ENCODE data around the gene BCAR3. TPM values are rescaled to one million over a fixed set of nuclear protein-coding genes. Genes with fewer than 3 reads are reported as not detected.

BCAR3 gene
- total and polyA plus RNA-seq, 2 of the 4 experiments (the other 2 are of a cell fraction) = 41.4 to 46.4 TPM

GRCh38 chr1:93595266-93595665 is 86.4 kb downstream of the BCAR3 start:
- dilution Hi-C loops (cut with HindIII; ENCODE audit: low sequenced_read_pairs, unreplicated experiment) (no loop called here), intact Hi-C loops (cut with micrococcal nuclease) (no loop called here), in situ Hi-C loops (cut with MboI; ENCODE audit: low sequenced_read_pairs) (no loop called here)
- Histone ChIP-seq H3K4ac (ENCODE audit: low read depth, low read length) (no peak overlapping the region), H3K27me3 (ENCODE audit: control insufficient read depth, insufficient read depth, low read length) (no peaks in the 10 kb centered on the region), H3K4me2 (ENCODE audit: low read depth, low read length) (no peak overlapping the region; the same call in 1 of the 2 replicates), H4K8ac (ENCODE audit: low read depth in 2 of 2, low read length in 2 of 2) (no peak overlapping the region), H3K23ac (ENCODE audit: low read depth, low read length) (peak overlapping the region; percentile 16; the same call in 1 of the 2 replicates), H4K20me1 (ENCODE audit: insufficient read depth, low read length) (peaks cover 88% of the 10 kb centered on the region), H3K9me1 (ENCODE audit: insufficient read depth, low read length) (peaks cover 58% of the 10 kb centered on the region), H2BK120ac (ENCODE audit: low read depth, low read length) (no peak overlapping the region), H2AFZ (replicated peaks; ENCODE audit: low read length, poor library complexity) (no peak overlapping the region), H3K56ac (ENCODE audit: extremely low read depth, insufficient read depth, low read length) (no peak overlapping the region), H3K4me1 (ENCODE audit: control insufficient read depth, insufficient read depth, low read length) (peaks cover 25% of the 10 kb centered on the region), H3K9me3 (ENCODE audit: control insufficient read depth, insufficient read depth, low read length) (no peaks in the 10 kb centered on the region), H4K5ac (ENCODE audit: low read depth, low read length) (no peak overlapping the region), H3K36me3 (ENCODE audit: control insufficient read depth, insufficient read depth, low read length) (peaks cover 8% of the 10 kb centered on the region), H3K14ac (replicated peaks; ENCODE audit: low read depth, low read length) (no peak overlapping the region), H3K27ac (ENCODE audit: insufficient read depth, low read length) (no peak overlapping the region), H3K4me3 (ENCODE audit: insufficient read depth, low read depth, low read length) (no peak overlapping the region), H3K9ac (ENCODE audit: low read depth, low read length) (no peak overlapping the region), H2BK15ac (ENCODE audit: low read depth, low read length) (no peak overlapping the region), H2AK5ac (ENCODE audit: low read depth, low read length) (no peak overlapping the region), H3K79me1 (ENCODE audit: low read depth in 1 of 2, low read length in 2 of 2) (peaks cover 51 to 92% of the 10 kb centered on the region in 2 experiments), H2AK9ac (replicated peaks; ENCODE audit: low read depth, low read length, poor library complexity) (no peak overlapping the region), H2BK5ac (ENCODE audit: low read depth, low read length, poor library complexity, severe bottlenecking) (no peak overlapping the region), H3K18ac (ENCODE audit: low read depth, low read length) (no peak overlapping the region), H4K91ac (ENCODE audit: insufficient read depth, low read depth, low read length) (no peak overlapping the region), H2BK20ac (ENCODE audit: low read depth, low read length) (no peak overlapping the region)
- BruUV-seq (replicated peaks) = no TSS peak
- CTCF ChIA-PET = no interaction called here
- POLR2A ChIA-PET (ENCODE audit: unreplicated experiment) = no interaction called here
- TF ChIP-seq RAD21 (IDR thresholded peaks at IDR 0.05; ENCODE audit: low read length) (no peak), POLR2A (IDR thresholded peaks at IDR 0.05; ENCODE audit: low read depth, low read length) (no peak), MXI1 (IDR thresholded peaks at IDR 0.05; ENCODE audit: borderline replicate concordance, low read depth, low read length) (no peak), FOS (IDR thresholded peaks at IDR 0.05; ENCODE audit: low read depth, low read length) (no peak), MAZ (IDR thresholded peaks at IDR 0.05; ENCODE audit: borderline replicate concordance, low read depth, low read length) (no peak), RCOR1 (IDR thresholded peaks at IDR 0.05; ENCODE audit: insufficient replicate concordance, low read length) (no peak), SMC3 (IDR thresholded peaks at IDR 0.05; ENCODE audit: low read depth, low read length) (no peak), MAFK (IDR thresholded peaks at IDR 0.05; ENCODE audit: low read depth, low read length) (no peak), CTCF (conservative IDR thresholded peaks at IDR 0.05; ENCODE audit: low read depth, low read length) (no peak), CHD1 (IDR thresholded peaks at IDR 0.05; ENCODE audit: low read depth, low read length) (no peak), CEBPB (IDR thresholded peaks at IDR 0.05; ENCODE audit: low read depth, low read length) (no peak), USF2 (IDR thresholded peaks at IDR 0.05; ENCODE audit: low read depth, low read length) (no peak), RFX5 (IDR thresholded peaks at IDR 0.05; ENCODE audit: low read depth, low read length) (no peak), BHLHE40 (IDR thresholded peaks at IDR 0.05; ENCODE audit: low read depth, low read length) (no peak), ELK1 (IDR thresholded peaks at IDR 0.05; ENCODE audit: borderline replicate concordance, low read depth, low read length) (no peak)
- peak; percentile 57 for DNase-seq
- ATAC-seq (ENCODE audit: low read depth) = no peak
- WGBS, 2 experiments (ENCODE audit: extremely low coverage in 2 of 2, insufficient read length in 1 of 2) = no CpG with 5 or more reads among the region's 2 CpGs

All from IMR-90 (cell line).